K562 (cell line): Measurements from ENCODE around the gene BORA. TPM values are rescaled to one million over a fixed set of nuclear protein-coding genes. Genes with fewer than 3 reads are reported as not detected.

Experiments used
- ATAC-seq: fragments of 200-7000 bp; cut with Tn5 transposase; 3 replicates; pipeline ENCODE4 v1.9.1; 2020; ENCODE audit warnings: moderate library complexity
- BruUV-seq: library from RNA; stranded (reverse); fragments of 400-500 nt; replicated peaks from 2 replicates; lab custom pipeline; 2021; lab: Mats Ljungman, UMichigan
- CTCF ChIA-PET: fragments of 300-600 bp; formaldehyde crosslinking; extraction: SDS; loops from one replicate; lab custom pipeline; 2021; ENCODE audit warnings: low intra/inter-chr PET ratio; lab: Yijun Ruan, JAX
- POLR2A ChIA-PET: fragments of 300-600, 350-650 bp; sonication (Branson Sonifier 250); formaldehyde crosslinking; extraction: SDS; loops from one replicate; lab custom pipeline; 2021; ENCODE audit warnings: antibody characterized with exemption, inconsistent platforms; lab: Yijun Ruan, JAX
- DNase-seq, 4 experiments: peaks; one replicate each; pipeline versions ENCODE4 v3.0.0 to v3.0.0-alpha.2; 2011 to 2018; ENCODE audit warnings: low spot score in 3 of 4, mixed read lengths in 3 of 4; ENCODE audit errors: extremely low read depth in 1 of 4
- FAIRE-seq: peaks from 2 replicates; lab custom pipeline; 2011; peaks lifted over from hg19 to GRCh38; lab: Jason Lieb, UNC
- H2AFZ ChIP-seq: 2 replicates; pipeline ENCODE4 v1.6.0; 2011; ENCODE audit warnings: low read depth, low read length, control low read depth, inconsistent platforms
- H3K27ac ChIP-seq: fragments of 200-600 bp; 3 replicates; pipeline ENCODE4 v1.8.0; 2011; ENCODE audit warnings: low read depth, mild to moderate bottlenecking, control low read depth, inconsistent platforms, low read length, moderate library complexity, mixed read lengths; ENCODE audit errors: extremely low read depth
- H3K27me3 ChIP-seq, 2 experiments: fragments of 300-600 bp in 1 of 2; 2 replicates in 1 of 2; 3 replicates in 1 of 2; pipeline versions ENCODE4 v1.6.0 to v1.8.0; 2011; ENCODE audit warnings: inconsistent platforms in 2 of 2, low read length in 2 of 2, mild to moderate bottlenecking in 1 of 2, mixed read lengths in 1 of 2, moderate library complexity in 1 of 2; ENCODE audit not compliant: control insufficient read depth in 2 of 2, insufficient read depth in 2 of 2
- H3K36me3 ChIP-seq: fragments of 300-600 bp; 3 replicates; pipeline ENCODE4 v1.8.0; 2011; ENCODE audit warnings: mild to moderate bottlenecking, low read length, inconsistent platforms; ENCODE audit not compliant: control insufficient read depth, insufficient read depth
- H3K4me1 ChIP-seq, 2 experiments: fragments of 200-600 bp in 1 of 2; replicated peaks in 1 of 2; 2 replicates in 1 of 2; 3 replicates in 1 of 2; pipeline versions ENCODE4 v1.5.1 to v1.8.0; 2011; ENCODE audit warnings: inconsistent platforms in 2 of 2, low read length in 2 of 2, mild to moderate bottlenecking in 1 of 2, mixed read lengths in 1 of 2, moderate library complexity in 1 of 2; ENCODE audit not compliant: control insufficient read depth in 2 of 2, insufficient read depth in 2 of 2
- H3K4me2 ChIP-seq: 2 replicates; pipeline ENCODE4 v1.6.1; 2011; ENCODE audit warnings: low read length, control low read depth, inconsistent platforms, mixed read lengths; ENCODE audit not compliant: insufficient read depth
- H3K4me3 ChIP-seq: fragments of 200-600 bp; sonication (generic), shearing (Covaris generic); 2 replicates; pipeline ENCODE4 v1.5.1; 2016; ENCODE audit warnings: control low read depth, inconsistent platforms
- H3K79me2 ChIP-seq: fragments of 200-600 bp; 3 replicates; pipeline ENCODE4 v1.8.0; 2011; ENCODE audit warnings: low read length, inconsistent platforms; ENCODE audit not compliant: control insufficient read depth, insufficient read depth
- H3K9ac ChIP-seq, 2 experiments: 2 replicates each; pipeline versions ENCODE4 v1.6.0 to v1.6.1; 2011; ENCODE audit warnings: low read depth in 2 of 2, low read length in 2 of 2, control low read depth in 1 of 2, inconsistent platforms in 1 of 2, mild to moderate bottlenecking in 1 of 2, mixed read lengths in 1 of 2; ENCODE audit not compliant: insufficient read depth in 1 of 2
- H3K9me1 ChIP-seq: one replicate; pipeline ENCODE4 v1.6.0; 2011; ENCODE audit warnings: inconsistent platforms, mild to moderate bottlenecking, low read length, moderate library complexity; ENCODE audit not compliant: control insufficient read depth, insufficient read depth
- H3K9me3 ChIP-seq: replicated peaks from 2 replicates; pipeline ENCODE4 v1.5.1; 2011; ENCODE audit warnings: low read depth, low read length, inconsistent platforms; ENCODE audit not compliant: control insufficient read depth, insufficient read depth
- H4K20me1 ChIP-seq: replicated peaks from 2 replicates; pipeline ENCODE4 v1.6.1; 2011; ENCODE audit warnings: low read length, inconsistent platforms, mixed read lengths; ENCODE audit not compliant: control insufficient read depth, insufficient read depth
- BRF1 ChIP-seq: IDR thresholded peaks from 3 replicates; pipeline ENCODE4 v1.6.1; 2011; ENCODE audit warnings: borderline replicate concordance, mild to moderate bottlenecking; ENCODE audit not compliant: insufficient read length; ENCODE audit errors: extremely low read depth
- CBFA2T3 ChIP-seq: fragments of 450-650 bp; IDR thresholded peaks from 2 replicates; pipeline ENCODE4 v1.6.1; 2017
- GATAD2A ChIP-seq: fragments of 450-650 bp; IDR thresholded peaks from 2 replicates; pipeline ENCODE4 v1.6.1; 2017
- ILF3 ChIP-seq: fragments of 450-650 bp; IDR thresholded peaks from 2 replicates; pipeline ENCODE4 v1.6.1; 2018; ENCODE audit warnings: antibody characterized with exemption, mild to moderate bottlenecking, moderate library complexity, borderline replicate concordance
- NFATC3 ChIP-seq: fragments of 450-650 bp; IDR thresholded peaks from 2 replicates; pipeline ENCODE4 v1.6.1; 2017; ENCODE audit warnings: mild to moderate bottlenecking
- SIN3A ChIP-seq, 2 experiments: fragments of 150-350 bp in 1 of 2; IDR thresholded peaks; 2 replicates each; pipeline ENCODE4 v1.6.1; 2011 to 2016; ENCODE audit warnings: borderline replicate concordance in 2 of 2, low read depth in 2 of 2, low read length in 2 of 2, mild to moderate bottlenecking in 2 of 2, moderate library complexity in 2 of 2; ENCODE audit not compliant: control insufficient read depth in 1 of 2
- TRIM24 ChIP-seq, 2 experiments: fragments of 450-650 bp; IDR thresholded peaks; 2 replicates each; pipeline ENCODE4 v1.6.1; 2016
- ZBTB7A ChIP-seq: IDR thresholded peaks from 2 replicates; pipeline ENCODE4 v1.6.1; 2011; ENCODE audit warnings: low read depth, mild to moderate bottlenecking, low read length, moderate library complexity, borderline replicate concordance; ENCODE audit not compliant: control insufficient read depth
- ZFPM2 ChIP-seq: fragments of 250-450 bp; sonication (Bioruptor Pico); IDR thresholded peaks from 2 replicates; pipeline ENCODE4 v1.5.1; 2022; ENCODE audit warnings: mild to moderate bottlenecking
- ZNF224 ChIP-seq: sonication (generic); formaldehyde crosslinking; IDR thresholded peaks from 2 replicates; pipeline ENCODE4 v1.8.0; 2022; ENCODE audit warnings: mild to moderate bottlenecking, missing genetic modification reagents
- ZNF699 ChIP-seq: fragments of 250-450 bp; sonication (Bioruptor Pico); IDR thresholded peaks from 2 replicates; pipeline ENCODE4 v1.8.0; 2021; ENCODE audit warnings: mild to moderate bottlenecking, moderate library complexity; ENCODE audit not compliant: insufficient replicate concordance
- WGBS: fragments of 100-300 bp; shearing (Covaris generic); methylation state at CpG from one replicate; pipeline ENCODE4 v1.1.6; 2016; ENCODE audit warnings: low coverage, mixed read lengths; ENCODE audit not compliant: insufficient coverage; ENCODE audit errors: missing lambda C conversion rate; 5-methylcytosine and 5-hydroxymethylcytosine counted together
- in situ Hi-C: fragments of 300-500 bp; cut with MboI; formaldehyde crosslinking; loops from 4 replicates; pipeline ENCODE4 v1.15.0; 2018; ENCODE audit warnings: inconsistent platforms, mixed read lengths
- intact Hi-C: fragments of 100-400 bp; cut with micrococcal nuclease; formaldehyde crosslinking; loops from 2 replicates; pipeline ENCODE4 v1.14.2; 2022
- polyA plus RNA-seq, 8 experiments: library from polyadenylated mRNA; depleted of rRNA in 4 of 8; stranded (reverse) in 5 of 8; unstranded in 3 of 8; fragments of >200 nt; fragmentation: Nextera tagmentation in 2 of 8; fragmentation: Illumina TruSeq in 1 of 8; extraction: Ambion mirVana in 2 of 8; extraction: Trizol in 1 of 8; gene quantifications; 2 replicates each; pipeline versions ENCODE4 v1.2.1 to v1.2.3, GENCODE V29; 2011 to 2014; ENCODE audit warnings: inconsistent platforms in 1 of 8, missing spikeins in 1 of 8
- total RNA-seq, 7 experiments: library from RNA; depleted of rRNA in 6 of 7; stranded (reverse); fragments of >200 nt in 6 of 7; fragmentation: Illumina TruSeq in 2 of 7; extraction: Trizol in 2 of 7; gene quantifications; 2 replicates each; pipeline versions ENCODE4 v1.2.1 to v1.2.3, GENCODE V29; 2011 to 2021; ENCODE audit warnings: low replicate concordance in 1 of 7
- TF ChIP-seq, protein P1 (sequence below): IDR thresholded peaks from 3 replicates; pipeline ENCODE4 v1.6.1; 2011; ENCODE audit warnings: borderline replicate concordance, mild to moderate bottlenecking; ENCODE audit not compliant: insufficient read length, insufficient read depth
- TF ChIP-seq, protein P2 (sequence below): fragments of 250-450 bp; sonication (Bioruptor Pico); IDR thresholded peaks from 2 replicates; pipeline ENCODE4 v1.5.0; 2021; ENCODE audit warnings: mild to moderate bottlenecking, borderline replicate concordance
- TF ChIP-seq, protein P3 (sequence below): IDR thresholded peaks from 2 replicates; pipeline ENCODE4 v1.6.1; 2011; ENCODE audit not compliant: insufficient read length; ENCODE audit errors: extremely low read depth
- TF ChIP-seq, protein P4 (sequence below): sonication (generic); formaldehyde crosslinking; IDR thresholded peaks from 2 replicates; pipeline ENCODE4 v1.8.0; 2022; ENCODE audit warnings: mild to moderate bottlenecking, low read depth, missing genetic modification reagents
- TF ChIP-seq, protein P5 (sequence below): sonication (generic); formaldehyde crosslinking; IDR thresholded peaks from 2 replicates; pipeline ENCODE4 v1.8.1; 2022; ENCODE audit warnings: missing genetic modification reagents

The BORA gene
- total and polyA plus RNA-seq, 9 of the 15 experiments (the other 6 are each of a cell fraction or from before 2014, with no cell fraction given): 12.4 to 21.5 (median 18.2) TPM

DNA sequence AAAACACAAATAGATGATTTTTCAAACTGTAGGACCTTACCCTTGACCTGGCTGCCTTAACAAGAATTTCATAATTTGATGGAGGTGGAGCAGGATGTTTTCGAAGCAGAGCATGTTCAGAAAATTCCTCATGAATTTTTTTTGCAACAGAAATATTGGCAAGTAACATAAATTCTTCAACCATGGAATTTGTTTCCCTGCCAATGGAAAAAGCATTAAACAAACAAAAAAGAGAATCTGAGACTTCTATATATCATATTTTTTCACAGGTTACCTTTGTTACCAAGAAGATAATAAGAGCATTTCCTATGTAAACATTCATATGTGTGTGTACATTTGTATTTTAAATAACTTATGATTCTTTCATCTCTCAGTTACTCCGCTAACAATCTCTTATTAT is 35.7 kb downstream of the BORA start:
- TF ChIP-seq, protein P1, sequence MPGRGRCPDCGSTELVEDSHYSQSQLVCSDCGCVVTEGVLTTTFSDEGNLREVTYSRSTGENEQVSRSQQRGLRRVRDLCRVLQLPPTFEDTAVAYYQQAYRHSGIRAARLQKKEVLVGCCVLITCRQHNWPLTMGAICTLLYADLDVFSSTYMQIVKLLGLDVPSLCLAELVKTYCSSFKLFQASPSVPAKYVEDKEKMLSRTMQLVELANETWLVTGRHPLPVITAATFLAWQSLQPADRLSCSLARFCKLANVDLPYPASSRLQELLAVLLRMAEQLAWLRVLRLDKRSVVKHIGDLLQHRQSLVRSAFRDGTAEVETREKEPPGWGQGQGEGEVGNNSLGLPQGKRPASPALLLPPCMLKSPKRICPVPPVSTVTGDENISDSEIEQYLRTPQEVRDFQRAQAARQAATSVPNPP: no peak
- TF ChIP-seq GATAD2A: no peak
- TF ChIP-seq, protein P2, sequence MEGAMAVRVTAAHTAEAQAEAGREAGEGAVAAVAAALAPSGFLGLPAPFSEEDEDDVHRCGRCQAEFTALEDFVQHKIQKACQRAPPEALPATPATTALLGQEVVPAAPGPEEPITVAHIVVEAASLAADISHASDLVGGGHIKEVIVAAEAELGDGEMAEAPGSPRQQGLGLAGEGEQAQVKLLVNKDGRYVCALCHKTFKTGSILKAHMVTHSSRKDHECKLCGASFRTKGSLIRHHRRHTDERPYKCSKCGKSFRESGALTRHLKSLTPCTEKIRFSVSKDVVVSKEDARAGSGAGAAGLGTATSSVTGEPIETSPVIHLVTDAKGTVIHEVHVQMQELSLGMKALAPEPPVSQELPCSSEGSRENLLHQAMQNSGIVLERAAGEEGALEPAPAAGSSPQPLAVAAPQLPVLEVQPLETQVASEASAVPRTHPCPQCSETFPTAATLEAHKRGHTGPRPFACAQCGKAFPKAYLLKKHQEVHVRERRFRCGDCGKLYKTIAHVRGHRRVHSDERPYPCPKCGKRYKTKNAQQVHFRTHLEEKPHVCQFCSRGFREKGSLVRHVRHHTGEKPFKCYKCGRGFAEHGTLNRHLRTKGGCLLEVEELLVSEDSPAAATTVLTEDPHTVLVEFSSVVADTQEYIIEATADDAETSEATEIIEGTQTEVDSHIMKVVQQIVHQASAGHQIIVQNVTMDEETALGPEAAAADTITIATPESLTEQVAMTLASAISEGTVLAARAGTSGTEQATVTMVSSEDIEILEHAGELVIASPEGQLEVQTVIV (CRISPR knock-in tag): no peak
- TF ChIP-seq CBFA2T3: no peak
- TF ChIP-seq ZNF699 (CRISPR knock-in tag): no peak
- TF ChIP-seq SIN3A (IDR thresholded peaks at IDR 0.05; ENCODE audit: borderline replicate concordance in 2 of 2, control insufficient read depth in 1 of 2, low read depth in 2 of 2, low read length in 2 of 2): no peak
- no peak for TF ChIP-seq NFATC3
- TF ChIP-seq ILF3: no peak
- TF ChIP-seq TRIM24 (IDR thresholded peaks at IDR 0.05): no peak
- TF ChIP-seq, protein P3, sequence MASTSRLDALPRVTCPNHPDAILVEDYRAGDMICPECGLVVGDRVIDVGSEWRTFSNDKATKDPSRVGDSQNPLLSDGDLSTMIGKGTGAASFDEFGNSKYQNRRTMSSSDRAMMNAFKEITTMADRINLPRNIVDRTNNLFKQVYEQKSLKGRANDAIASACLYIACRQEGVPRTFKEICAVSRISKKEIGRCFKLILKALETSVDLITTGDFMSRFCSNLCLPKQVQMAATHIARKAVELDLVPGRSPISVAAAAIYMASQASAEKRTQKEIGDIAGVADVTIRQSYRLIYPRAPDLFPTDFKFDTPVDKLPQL: no peak
- no peak for TF ChIP-seq ZBTB7A
- no peak for TF ChIP-seq BRF1
- TF ChIP-seq, protein P4, sequence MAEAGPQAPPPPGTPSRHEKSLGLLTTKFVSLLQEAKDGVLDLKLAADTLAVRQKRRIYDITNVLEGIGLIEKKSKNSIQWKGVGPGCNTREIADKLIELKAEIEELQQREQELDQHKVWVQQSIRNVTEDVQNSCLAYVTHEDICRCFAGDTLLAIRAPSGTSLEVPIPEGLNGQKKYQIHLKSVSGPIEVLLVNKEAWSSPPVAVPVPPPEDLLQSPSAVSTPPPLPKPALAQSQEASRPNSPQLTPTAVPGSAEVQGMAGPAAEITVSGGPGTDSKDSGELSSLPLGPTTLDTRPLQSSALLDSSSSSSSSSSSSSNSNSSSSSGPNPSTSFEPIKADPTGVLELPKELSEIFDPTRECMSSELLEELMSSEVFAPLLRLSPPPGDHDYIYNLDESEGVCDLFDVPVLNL: no peak
- no peak for TF ChIP-seq ZNF224
- no peak for TF ChIP-seq ZFPM2 (CRISPR knock-in tag)
- TF ChIP-seq, protein P5, sequence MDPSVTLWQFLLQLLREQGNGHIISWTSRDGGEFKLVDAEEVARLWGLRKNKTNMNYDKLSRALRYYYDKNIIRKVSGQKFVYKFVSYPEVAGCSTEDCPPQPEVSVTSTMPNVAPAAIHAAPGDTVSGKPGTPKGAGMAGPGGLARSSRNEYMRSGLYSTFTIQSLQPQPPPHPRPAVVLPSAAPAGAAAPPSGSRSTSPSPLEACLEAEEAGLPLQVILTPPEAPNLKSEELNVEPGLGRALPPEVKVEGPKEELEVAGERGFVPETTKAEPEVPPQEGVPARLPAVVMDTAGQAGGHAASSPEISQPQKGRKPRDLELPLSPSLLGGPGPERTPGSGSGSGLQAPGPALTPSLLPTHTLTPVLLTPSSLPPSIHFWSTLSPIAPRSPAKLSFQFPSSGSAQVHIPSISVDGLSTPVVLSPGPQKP (CRISPR knock-in tag): no peak
- Histone ChIP-seq H3K27ac (no peak overlapping the region), H3K4me1 (no peaks in the 10 kb centered on the region), H3K9me1 (no peaks in the 10 kb centered on the region), H3K9ac (no peak overlapping the region), H3K4me3 (no peak overlapping the region), H3K79me2 (no peaks in the 10 kb centered on the region), H3K36me3 (peaks cover 95% of the 10 kb centered on the region), H3K9me3 (no peaks in the 10 kb centered on the region), H3K4me2 (no peak overlapping the region), H2AFZ (no peak overlapping the region), H3K27me3 (no peaks in the 10 kb centered on the region), H4K20me1 (no peaks in the 10 kb centered on the region)
- in situ Hi-C loops: no loop called here
- 100% methylated on average over 2 of the region's 2 CpGs for WGBS
- ATAC-seq: no peak
- FAIRE-seq: no peak
- BruUV-seq: no TSS peak
- CTCF ChIA-PET: no interaction called here
- no peak for DNase-seq
- intact Hi-C loops: no loop called here
- POLR2A ChIA-PET: no interaction called here
